Brain microvascular endothelial cell (primary cell): ENCODE measurements around the gene RAD21L1.
A peak's percentile ranks its signal among the peaks of the same experiment; 100 is the strongest.
"Not testable (repeated sequence)": the region's sequence is repeated elsewhere in the genome, so short reads cannot be mapped to it uniquely, and the experiment has no call there.

Source experiments
- DNase-seq: peaks from one replicate; pipeline ENCODE4 v3.0.0-alpha.2; 2020
- H3K27ac ChIP-seq: fragments of 250-450 bp; sonication (Bioruptor Pico); 2 replicates; pipeline ENCODE4 v1.5.1; 2020; ENCODE audit warnings: mild to moderate bottlenecking, moderate library complexity
- H3K27me3 ChIP-seq: fragments of 250-450 bp; sonication (Bioruptor Pico); replicated peaks from 2 replicates; pipeline ENCODE4 v1.5.1; 2020; ENCODE audit warnings: mild to moderate bottlenecking
- H3K36me3 ChIP-seq: fragments of 250-450 bp; sonication (Bioruptor Pico); replicated peaks from 2 replicates; pipeline ENCODE4 v1.5.1; 2020; ENCODE audit warnings: mild to moderate bottlenecking
- H3K4me3 ChIP-seq: 2 replicates; pipeline ENCODE4 v1.5.1; 2011; ENCODE audit warnings: low read depth, mild to moderate bottlenecking, control low read depth, low read length, moderate library complexity
- in situ Hi-C: cut with HindIII; loops from 2 replicates; pipeline ENCODE4 v1.10.0; 2017; ENCODE audit warnings: low sequenced_read_pairs, low pct_ligation_motif_present
- TF ChIP-seq, protein P1 (sequence below): IDR thresholded peaks from 2 replicates; pipeline ENCODE4 v1.5.1; 2011; ENCODE audit warnings: low read depth, mild to moderate bottlenecking, moderate library complexity, low read length, control low read depth, inconsistent platforms; ENCODE audit errors: missing control alignments

RAD21L1 gene

DNA sequence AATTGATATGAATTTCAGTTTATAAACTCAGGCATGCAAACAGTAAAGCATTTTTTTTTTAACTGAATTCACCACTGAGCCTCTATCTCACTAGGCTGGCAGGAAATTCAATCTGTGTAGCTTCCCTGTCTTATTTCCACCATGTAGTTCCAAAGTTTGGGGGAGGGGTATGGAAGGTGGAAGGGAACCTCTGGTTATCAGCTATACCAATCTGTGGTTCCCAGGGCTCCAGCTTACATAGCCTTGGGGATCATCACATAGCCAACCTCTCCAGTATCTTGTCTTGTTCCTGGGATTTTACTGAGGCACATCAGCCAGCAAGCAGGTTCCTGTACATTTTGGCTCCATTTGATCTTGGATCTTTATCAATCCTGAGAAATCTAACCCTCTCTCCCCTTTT lies 15.6 kb downstream of the RAD21L1 start:
- no peak for DNase-seq
- no peaks in the 10 kb centered on the region for H3K27me3 ChIP-seq
- TF ChIP-seq, protein P1, sequence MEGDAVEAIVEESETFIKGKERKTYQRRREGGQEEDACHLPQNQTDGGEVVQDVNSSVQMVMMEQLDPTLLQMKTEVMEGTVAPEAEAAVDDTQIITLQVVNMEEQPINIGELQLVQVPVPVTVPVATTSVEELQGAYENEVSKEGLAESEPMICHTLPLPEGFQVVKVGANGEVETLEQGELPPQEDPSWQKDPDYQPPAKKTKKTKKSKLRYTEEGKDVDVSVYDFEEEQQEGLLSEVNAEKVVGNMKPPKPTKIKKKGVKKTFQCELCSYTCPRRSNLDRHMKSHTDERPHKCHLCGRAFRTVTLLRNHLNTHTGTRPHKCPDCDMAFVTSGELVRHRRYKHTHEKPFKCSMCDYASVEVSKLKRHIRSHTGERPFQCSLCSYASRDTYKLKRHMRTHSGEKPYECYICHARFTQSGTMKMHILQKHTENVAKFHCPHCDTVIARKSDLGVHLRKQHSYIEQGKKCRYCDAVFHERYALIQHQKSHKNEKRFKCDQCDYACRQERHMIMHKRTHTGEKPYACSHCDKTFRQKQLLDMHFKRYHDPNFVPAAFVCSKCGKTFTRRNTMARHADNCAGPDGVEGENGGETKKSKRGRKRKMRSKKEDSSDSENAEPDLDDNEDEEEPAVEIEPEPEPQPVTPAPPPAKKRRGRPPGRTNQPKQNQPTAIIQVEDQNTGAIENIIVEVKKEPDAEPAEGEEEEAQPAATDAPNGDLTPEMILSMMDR, result no peak
- in situ Hi-C loops, result no loop called here
- H3K27ac ChIP-seq, result no peak overlapping the region
- no peaks in the 10 kb centered on the region for H3K36me3 ChIP-seq
- H3K4me3 ChIP-seq, result no peak overlapping the region

DNA sequence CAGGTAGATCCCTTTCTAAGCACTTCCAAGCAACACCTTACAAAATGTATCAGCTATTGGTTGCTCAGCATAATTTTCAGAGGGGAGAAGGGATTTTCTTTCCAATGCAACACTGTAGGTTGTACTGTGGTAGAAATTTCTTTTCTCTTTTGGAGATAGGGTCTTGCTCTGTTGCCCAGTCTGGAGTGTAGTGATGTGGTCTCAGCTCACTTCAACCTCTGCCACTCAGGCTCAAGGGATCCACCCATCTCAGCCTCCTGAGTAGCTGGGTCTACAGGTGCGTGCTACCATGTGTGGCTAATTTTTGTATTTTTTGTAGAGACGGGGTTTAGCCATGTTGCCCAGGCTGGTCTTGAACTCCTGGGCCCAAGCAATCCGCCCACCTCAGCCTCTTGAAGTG lies 16.3 kb downstream of the RAD21L1 start:
- Histone ChIP-seq H3K4me3 (no peak overlapping the region), H3K36me3 (no peaks in the 10 kb centered on the region), H3K27ac (no peak overlapping the region), H3K27me3 (no peaks in the 10 kb centered on the region)
- no peak for DNase-seq
- in situ Hi-C loops, result no loop called here
- TF ChIP-seq, protein P1, result no peak

DNA sequence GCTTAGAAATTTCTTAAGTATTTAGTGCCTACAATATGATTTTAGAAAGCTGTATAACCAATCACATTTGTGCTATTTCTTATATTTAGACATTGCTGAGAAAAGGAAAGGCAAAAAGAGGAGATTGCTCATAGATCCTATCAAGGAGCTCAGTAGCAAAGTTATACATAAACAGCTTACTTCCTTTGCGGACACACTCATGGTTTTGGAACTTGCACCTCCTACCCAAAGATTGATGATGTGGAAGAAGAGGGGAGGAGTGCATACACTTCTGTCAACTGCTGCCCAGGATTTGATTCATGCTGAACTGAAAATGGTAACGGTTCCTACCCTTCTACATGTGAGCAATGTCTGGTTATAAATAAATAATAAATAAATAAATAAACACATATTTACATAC lies 16.7 kb downstream of the RAD21L1 start:
- no peaks in the 10 kb centered on the region for H3K27me3 ChIP-seq
- H3K27ac ChIP-seq, result no peak overlapping the region
- DNase-seq, result peak; percentile 66
- TF ChIP-seq, protein P1, result no peak
- in situ Hi-C loops, result no loop called here
- no peak overlapping the region for H3K4me3 ChIP-seq
- no peaks in the 10 kb centered on the region for H3K36me3 ChIP-seq

DNA sequence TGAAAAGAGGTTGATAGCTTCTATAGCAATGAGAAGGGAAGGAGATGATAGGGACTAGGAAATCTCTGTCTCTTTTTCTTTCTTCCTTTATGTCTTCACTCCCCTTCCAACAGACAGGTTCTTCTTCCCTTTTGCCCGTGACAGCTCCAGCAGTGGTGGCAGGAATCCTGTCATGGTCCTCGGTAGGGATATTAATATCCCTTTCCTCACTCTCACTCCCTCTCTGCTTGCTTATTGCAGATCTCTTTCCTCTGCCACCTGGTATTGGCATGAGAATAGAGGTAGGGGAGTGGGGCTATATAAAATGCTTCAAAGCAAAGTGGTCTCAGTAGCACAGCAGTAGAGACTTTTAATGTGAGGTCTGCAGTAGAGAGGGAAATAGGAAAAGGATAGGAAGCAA lies 19.7 kb downstream of the RAD21L1 start:
- no peaks in the 10 kb centered on the region for H3K36me3 ChIP-seq
- DNase-seq, result no peak
- in situ Hi-C loops, result no loop called here
- no peak overlapping the region for H3K4me3 ChIP-seq
- TF ChIP-seq, protein P1, result no peak
- no peak overlapping the region for H3K27ac ChIP-seq
- no peaks in the 10 kb centered on the region for H3K27me3 ChIP-seq

DNA sequence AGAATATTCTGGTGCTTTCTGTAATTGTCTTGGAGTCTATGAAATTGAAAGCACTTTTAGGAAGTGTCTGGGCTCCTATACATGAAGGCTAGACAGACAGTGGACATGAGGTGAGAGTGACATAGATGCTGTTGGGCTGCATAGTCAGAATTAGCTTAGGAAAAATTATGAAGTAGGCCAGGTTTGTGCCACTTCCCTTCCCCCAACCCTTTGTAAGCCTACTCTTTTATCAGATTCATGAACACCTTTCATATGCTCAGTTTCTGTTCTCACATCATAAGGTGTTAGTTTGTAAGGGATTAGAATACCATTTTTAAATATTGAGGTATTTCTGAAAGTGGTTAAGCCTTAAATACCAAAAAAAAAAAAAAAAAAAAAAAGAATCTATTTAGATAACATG lies 21.8 kb downstream of the RAD21L1 start:
- DNase-seq, result no peak
- H3K27me3 ChIP-seq, result no peaks in the 10 kb centered on the region
- TF ChIP-seq, protein P1, result no peak
- H3K36me3 ChIP-seq, result no peaks in the 10 kb centered on the region
- H3K4me3 ChIP-seq, result no peak overlapping the region
- in situ Hi-C loops, result no loop called here
- H3K27ac ChIP-seq, result no peak overlapping the region

DNA sequence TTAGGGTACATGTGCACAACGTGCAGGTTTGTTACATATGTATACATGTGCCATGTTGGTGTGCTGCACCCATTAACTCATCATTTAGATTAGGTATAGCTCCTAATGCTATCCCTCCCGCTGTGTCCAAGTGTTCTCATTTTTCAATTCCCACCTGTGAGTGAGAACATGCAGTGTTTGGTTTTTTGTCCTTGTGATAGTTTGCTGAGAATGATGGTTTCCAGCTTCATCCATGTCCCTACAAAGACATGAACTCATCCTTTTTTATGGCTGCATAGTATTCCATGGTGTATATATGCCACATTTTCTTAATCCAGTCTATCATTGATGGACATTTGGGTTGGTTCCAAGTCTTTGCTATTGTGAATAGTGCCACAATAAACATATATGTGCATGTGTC lies 24.4 kb downstream of the RAD21L1 start:
- DNase-seq, H3K27me3 ChIP-seq, H3K4me3 ChIP-seq, H3K27ac ChIP-seq, in situ Hi-C loops, H3K36me3 ChIP-seq: not testable (repeated sequence)
